HG02840 (cell line): ENCODE results near the gene RHBDF2.

Experiments
- ATAC-seq: cut with Tn5 transposase; IDR thresholded peaks from one replicate; pipeline ENCODE4 v1.9.1; 2021; ENCODE audit warnings: mild to moderate bottlenecking, moderate library complexity, moderate number of reproducible peaks; ENCODE audit not compliant: unreplicated experiment, low FRiP score

RHBDF2 gene

DNA sequence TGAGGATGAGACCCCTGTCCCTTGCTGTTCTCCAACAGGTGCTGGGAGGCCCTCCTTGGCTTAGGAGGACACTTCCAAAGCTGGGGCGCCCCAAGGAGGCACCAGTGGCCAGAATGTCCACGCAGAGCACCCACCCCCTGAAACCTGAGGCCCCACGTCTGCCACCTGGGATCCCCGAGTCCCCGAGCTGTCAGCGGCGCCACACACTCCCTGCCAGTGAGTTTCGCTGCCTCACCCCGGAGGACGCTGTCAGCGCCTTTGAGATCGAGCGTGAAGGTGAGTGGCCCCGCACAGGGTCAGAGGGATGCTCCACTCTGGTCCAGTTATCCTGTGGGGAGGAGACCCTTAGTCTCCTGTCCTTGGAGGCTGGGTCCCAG is 32.6 kb downstream of the RHBDF2 start:
- no peak for ATAC-seq

DNA sequence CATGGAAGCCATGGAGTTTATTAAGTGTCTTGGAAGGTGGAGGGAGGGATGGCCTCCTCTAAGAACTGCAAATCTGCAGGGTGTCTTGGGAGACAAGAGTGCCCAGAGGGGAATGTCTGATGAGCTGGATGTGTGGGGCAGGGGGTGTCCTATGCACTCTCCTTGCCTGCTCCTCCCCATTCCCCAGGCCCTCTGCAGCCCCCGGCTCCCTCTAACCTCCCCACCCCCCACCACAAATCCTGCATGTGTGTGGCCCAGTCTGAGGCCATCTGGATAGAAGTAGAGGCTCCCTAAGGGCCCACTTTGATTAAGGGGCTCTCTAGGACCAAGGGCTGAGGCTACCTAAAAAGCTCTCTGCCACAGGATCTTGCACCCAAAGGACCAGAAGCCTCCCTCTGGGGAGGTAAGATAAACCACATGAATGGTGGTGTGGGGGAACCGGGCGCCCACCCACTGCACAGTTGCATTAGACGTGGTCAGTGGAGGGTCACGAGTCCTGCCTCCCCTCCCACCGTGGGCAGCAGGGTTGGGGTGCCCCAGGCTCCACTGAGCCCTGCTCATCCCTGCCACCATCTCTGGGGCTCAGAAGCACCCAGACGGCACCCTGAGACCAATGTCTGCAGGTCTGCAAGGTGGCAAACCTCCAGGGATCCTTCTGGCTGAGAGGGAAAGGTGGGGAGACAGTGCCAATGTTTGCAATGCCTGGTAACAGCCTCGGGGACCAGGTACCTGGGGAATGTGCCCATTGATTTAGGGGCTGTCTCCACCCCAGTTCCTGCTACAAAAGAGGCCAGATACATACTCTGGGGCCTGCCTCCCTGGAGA is 33.2 kb downstream of the RHBDF2 start:
- no peak for ATAC-seq

- no peak for ATAC-seq
These were observed 33.9 kb downstream of the RHBDF2 start, which contains the start of gene AANAT for GRCh38 chr17:76467366-76467765. Gene AANAT, plus strand, starts transcription at chr17:76467603. Its CDS starts 1,144 bp downstream, at chr17:76468747.

- no peak for ATAC-seq
These were observed 34.5 kb downstream of the RHBDF2 start for GRCh38 chr17:76466775-76467130.

- ATAC-seq, result no peak
These were observed 38.5 kb downstream of the RHBDF2 start for GRCh38 chr17:76462556-76463290.

GRCh38 chr17:76461765-76462555 is 39.3 kb downstream of the RHBDF2 start:
- ATAC-seq, result no peak

- ATAC-seq, result no peak
These were observed 41.5 kb downstream of the RHBDF2 start for GRCh38 chr17:76459674-76460073.

- ATAC-seq, result no peak
These were observed 42.4 kb downstream of the RHBDF2 start for GRCh38 chr17:76458580-76459490.

DNA sequence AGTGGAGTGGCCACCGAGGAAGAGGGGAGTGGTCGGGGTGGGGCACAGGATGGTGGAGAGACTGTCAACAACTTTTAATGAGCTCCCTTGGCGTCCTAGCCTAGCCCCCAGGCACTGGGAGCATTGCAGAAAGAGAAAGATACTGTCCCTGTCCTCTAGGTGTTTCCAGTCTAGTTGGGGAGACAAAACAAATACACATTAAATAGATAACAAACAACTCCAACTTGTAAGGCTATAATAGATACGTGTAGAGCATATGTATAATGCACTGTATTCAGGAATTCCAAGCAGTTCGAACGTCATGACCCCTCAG is 47.8 kb downstream of the RHBDF2 start:
- ATAC-seq, result no peak

GRCh38 chr17:76452660-76453430 is 48.4 kb downstream of the RHBDF2 start, which contains the start of gene UBE2O:
Gene UBE2O, minus strand, starts transcription at chr17:76453152. Its CDS starts 11 bp downstream, at chr17:76453141.
- ATAC-seq, result peak; percentile 78

- no peak for ATAC-seq
These were observed 49.0 kb downstream of the RHBDF2 start for GRCh38 chr17:76452127-76452659.

DNA sequence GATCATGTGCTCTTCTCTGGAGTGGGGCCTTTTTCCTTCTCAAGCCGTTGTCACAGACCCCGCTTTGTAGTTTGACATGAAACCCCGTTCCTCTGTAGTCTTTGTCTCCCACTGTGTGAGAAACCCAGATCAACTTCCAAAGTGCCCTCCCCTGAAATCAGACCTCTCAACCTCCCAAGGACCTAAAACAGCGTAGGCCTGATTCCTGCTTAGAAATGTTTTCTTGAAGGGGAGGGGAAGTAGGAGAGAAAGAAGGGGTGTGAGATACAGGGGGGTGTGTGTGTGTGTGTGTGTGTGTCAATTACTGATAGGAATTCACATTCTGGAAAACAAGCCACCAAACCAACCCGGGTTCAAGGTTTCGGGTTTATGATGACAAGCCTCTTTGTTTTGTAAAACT is 49.7 kb downstream of the RHBDF2 start:
- no peak for ATAC-seq

DNA sequence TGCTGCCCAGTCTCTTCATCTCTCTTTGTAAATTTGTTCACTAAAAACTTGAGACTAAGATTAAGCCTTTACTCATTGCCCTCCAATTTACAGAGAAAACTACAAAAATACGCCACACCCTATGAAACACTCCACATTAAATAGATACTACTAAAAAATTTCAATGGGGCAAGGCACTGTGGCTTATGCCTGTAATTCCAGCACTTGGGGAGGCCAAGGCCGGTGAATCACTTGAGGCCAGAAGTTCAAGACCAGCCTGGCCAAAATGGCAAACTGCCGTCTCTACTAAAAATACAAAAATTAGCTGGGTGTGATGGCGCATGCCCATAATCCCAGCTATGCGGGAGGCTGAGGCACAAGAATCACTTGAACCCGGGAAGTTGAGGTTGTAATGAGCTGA is 52.1 kb downstream of the RHBDF2 start:
- no peak for ATAC-seq

- no peak for ATAC-seq
These were observed 53.1 kb downstream of the RHBDF2 start for GRCh38 chr17:76447931-76448652.

DNA sequence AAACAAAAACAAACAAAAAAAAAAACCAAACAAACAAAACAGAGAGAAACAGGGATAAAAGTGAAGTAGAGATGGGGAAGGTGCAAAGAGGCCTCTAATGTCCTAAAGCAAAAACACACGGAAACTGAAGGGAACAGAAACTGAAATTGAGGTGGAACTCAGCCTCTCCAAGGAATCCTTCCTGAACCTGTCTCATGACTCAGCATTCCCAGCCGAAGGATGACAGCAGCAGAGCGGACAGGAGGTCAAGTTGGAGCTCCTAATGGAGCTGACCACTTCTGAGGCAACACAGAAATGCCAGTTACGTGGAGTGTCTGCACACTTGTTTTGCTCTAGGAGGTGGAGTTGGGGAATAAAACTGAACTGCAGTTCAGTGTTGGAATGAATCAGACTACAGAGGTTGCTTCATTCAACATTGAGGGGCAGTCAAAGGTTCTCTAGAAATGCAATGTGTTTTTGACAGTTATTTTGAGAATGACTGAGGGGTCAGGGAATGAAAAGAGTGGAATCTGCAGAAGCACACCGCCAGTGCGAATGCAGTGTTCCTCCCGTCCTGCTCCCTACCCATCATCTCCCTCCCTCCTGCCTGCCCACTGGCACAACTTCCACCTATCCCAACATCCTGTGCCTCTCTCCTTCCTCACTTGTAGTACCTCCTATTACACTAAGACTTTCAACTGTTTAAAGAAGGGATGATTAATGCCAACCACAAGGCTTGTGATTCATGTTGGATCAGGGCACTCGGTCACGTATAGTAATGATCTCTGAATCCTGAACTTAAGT is 54.6 kb downstream of the RHBDF2 start:
- no peak for ATAC-seq

DNA sequence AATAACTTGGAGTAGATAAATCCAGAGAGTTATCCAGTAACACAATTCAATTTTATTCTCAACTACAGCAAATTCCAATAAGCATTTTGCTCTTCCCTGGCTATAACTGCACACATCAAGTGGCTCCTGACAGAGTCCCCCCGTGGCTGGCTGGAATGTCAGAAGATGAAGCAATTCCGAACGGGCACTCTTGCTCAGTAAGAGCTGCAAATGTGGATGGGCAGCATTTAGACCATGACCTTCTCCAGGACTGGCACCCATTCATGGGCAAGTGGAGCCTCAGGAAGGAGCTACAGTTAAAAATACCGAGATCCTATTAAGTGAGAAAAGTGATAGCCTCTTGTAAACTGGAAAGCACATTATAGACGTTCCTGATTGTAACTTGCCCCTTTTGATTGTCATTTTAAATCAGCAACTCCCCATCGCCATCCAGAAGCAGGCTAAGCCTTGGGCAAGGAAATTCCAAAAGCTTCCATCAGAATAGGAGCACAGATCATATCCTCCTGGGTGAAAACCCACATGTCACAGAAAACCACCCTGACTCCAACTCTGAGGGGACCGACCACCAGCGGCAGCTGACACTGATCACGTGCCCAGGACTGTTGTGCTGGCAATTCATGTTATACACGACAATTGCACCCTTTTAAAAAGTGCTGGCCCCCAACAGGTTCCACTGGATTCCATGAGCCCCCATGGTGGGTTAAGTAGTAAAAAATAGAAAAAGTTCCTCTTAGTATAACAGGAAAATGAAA is 55.4 kb downstream of the RHBDF2 start:
- no peak for ATAC-seq
